Panc1 (cell line): ENCODE results near the gene FILIP1L. TPM values are rescaled to one million over a fixed set of nuclear protein-coding genes. Genes with fewer than 3 reads are reported as not detected.

Source experiments
- ATAC-seq: fragments of 200-7000 bp; cut with Tn5 transposase; 2 replicates; pipeline ENCODE4 v1.9.1; 2020; ENCODE audit warnings: mild to moderate bottlenecking, moderate library complexity
- Bru-seq: library from RNA; stranded (reverse); fragments of 400-500 nt; gene quantifications from one replicate; lab custom pipeline; 2021; lab: Mats Ljungman, UMichigan
- BruChase-seq, 2 experiments: library from RNA; stranded (reverse); fragments of 400-500 nt; gene quantifications; one replicate each; lab custom pipeline; 2021; lab: Mats Ljungman, UMichigan
- BruUV-seq: library from RNA; stranded (reverse); fragments of 400-500 nt; replicated peaks from 2 replicates; lab custom pipeline; 2021; lab: Mats Ljungman, UMichigan
- CTCF ChIA-PET: fragments of 300-600 bp; sonication (Branson Sonifier 250); formaldehyde crosslinking; loops from one replicate; lab custom pipeline; 2022; ENCODE audit warnings: antibody characterized with exemption; lab: Charles Lee
- POLR2A ChIA-PET: fragments of 300-600 bp; sonication (Branson Sonifier 250); formaldehyde crosslinking; loops from one replicate; lab custom pipeline; 2022; ENCODE audit warnings: antibody characterized with exemption; lab: Charles Lee
- DNase-seq: peaks from one replicate; pipeline ENCODE4 v3.0.0-alpha.2; 2010; ENCODE audit warnings: low read depth, low spot score
- H3K27ac ChIP-seq: 2 replicates; pipeline ENCODE4 v1.5.1; 2011; ENCODE audit warnings: mild to moderate bottlenecking, low read length, inconsistent platforms
- H3K27me3 ChIP-seq: fragments of 200-500 bp; sonication (Bioruptor generic); 2 replicates; pipeline ENCODE4 v1.6.0; 2014; ENCODE audit warnings: low read length, inconsistent platforms; ENCODE audit not compliant: control insufficient read depth, insufficient read depth
- H3K36me3 ChIP-seq: fragments of 200-500 bp; sonication (Bioruptor generic); 2 replicates; pipeline ENCODE4 v1.5.1; 2014; ENCODE audit warnings: inconsistent platforms, mild to moderate bottlenecking, low read length, moderate library complexity; ENCODE audit not compliant: control insufficient read depth, insufficient read depth
- H3K4me1 ChIP-seq: 2 replicates; pipeline ENCODE4 v1.5.1; 2011; ENCODE audit warnings: inconsistent platforms, mild to moderate bottlenecking, low read length, moderate library complexity; ENCODE audit not compliant: control insufficient read depth, insufficient read depth
- H3K4me3 ChIP-seq, 2 experiments: 2 replicates each; pipeline ENCODE4 v1.5.1; 2011 to 2012; ENCODE audit warnings: low read depth in 2 of 2, low read length in 2 of 2, mild to moderate bottlenecking in 2 of 2, inconsistent platforms in 1 of 2, moderate library complexity in 1 of 2
- H3K9me3 ChIP-seq: fragments of 200-500 bp; sonication (Bioruptor generic); 2 replicates; pipeline ENCODE4 v1.5.1; 2014; ENCODE audit warnings: low read depth, mild to moderate bottlenecking, inconsistent platforms, low read length, moderate library complexity; ENCODE audit not compliant: control insufficient read depth, insufficient read depth
- POLR2AphosphoS5 ChIP-seq: IDR thresholded peaks from 2 replicates; pipeline ENCODE4 v1.6.1; 2012; ENCODE audit warnings: mild to moderate bottlenecking, low read depth, low read length, moderate library complexity
- SIN3A ChIP-seq: IDR thresholded peaks from 2 replicates; pipeline ENCODE4 v1.6.1; 2012; ENCODE audit warnings: low read depth, mild to moderate bottlenecking, low read length, moderate library complexity, borderline replicate concordance; ENCODE audit not compliant: insufficient read depth
- TCF7L2 ChIP-seq: IDR thresholded peaks from 2 replicates; pipeline ENCODE4 v1.6.1; 2011; ENCODE audit warnings: mild to moderate bottlenecking, low read depth, low read length, inconsistent platforms
- in situ Hi-C: cut with HindIII; loops from 2 replicates; pipeline ENCODE4 v1.10.0; 2016; ENCODE audit warnings: low sequenced_read_pairs, low pct_unique_long_range_greater_than_20kb
- intact Hi-C: fragments of 100-400 bp; cut with micrococcal nuclease; formaldehyde crosslinking; loops from one replicate; pipeline ENCODE4 v1.10.0; 2022; ENCODE audit not compliant: unreplicated experiment
- long read RNA-seq: library from polyadenylated mRNA; unstranded; transcript quantifications from one replicate; pipeline ENCODE4 v2.0.0, GENCODE V29; 2021; ENCODE audit not compliant: unreplicated experiment
- polyA plus RNA-seq: library from polyadenylated mRNA; unstranded; fragments of >200 nt; gene quantifications from one replicate; pipeline ENCODE4 v1.2.1, GENCODE V29; 2012; ENCODE audit warnings: missing spikeins; ENCODE audit not compliant: insufficient read length
- total RNA-seq: library from RNA; stranded (reverse); gene quantifications from one replicate; pipeline ENCODE4 v1.2.1, GENCODE V29; 2021; ENCODE audit not compliant: unreplicated experiment
- TF ChIP-seq, protein P1 (sequence below): fragments of 450-650 bp; IDR thresholded peaks from 2 replicates; pipeline ENCODE4 v1.5.1; 2017; ENCODE audit warnings: mild to moderate bottlenecking
- TF ChIP-seq, protein P2 (sequence below), 2 experiments: IDR thresholded peaks; 2 replicates each; pipeline ENCODE4 v1.6.1; 2011 to 2012; ENCODE audit warnings: low read depth in 2 of 2, control low read depth in 1 of 2, low read length in 1 of 2, mild to moderate bottlenecking in 1 of 2, moderate library complexity in 1 of 2; ENCODE audit not compliant: insufficient read depth in 1 of 2

Gene FILIP1L
- 3.2 TPM for total RNA-seq
- 5.7 TPM for polyA plus RNA-seq
- Bru-seq, nascent RNA = percentile 34 among the genes with signal in this experiment
- percentile 27 among the genes with signal in this experiment for BruChase-seq, experiment 1, labeled RNA remaining after a 2-hour chase
- BruChase-seq, experiment 2, labeled RNA remaining after a 6-hour chase = percentile 22 among the genes with signal in this experiment
- long read RNA-seq, transcript FILIP1L-203 (2 exons, 3,280 nt) = major isoform, 8 of 30 reads
- long read RNA-seq, partial matches to known transcripts = 0 of 30 reads
- long read RNA-seq, other reads (novel, unspliced or antisense) = 22 of 30 reads

GRCh38 chr3:100114413-100115030 is at the start of gene FILIP1L:
Gene FILIP1L, minus strand, starts transcription at chr3:100114501.
- H3K27ac ChIP-seq = no peak within 1 kb of the TSS
- H3K9me3 ChIP-seq = no peaks in the 10 kb centered on the region
- intact Hi-C loops = no loop called here
- no peaks in the 10 kb centered on the region for H3K4me1 ChIP-seq
- no peak within 1 kb of the TSS for H3K4me3 ChIP-seq
- no peak for TF ChIP-seq SIN3A
- no peak for TF ChIP-seq TCF7L2
- TF ChIP-seq, protein P1, sequence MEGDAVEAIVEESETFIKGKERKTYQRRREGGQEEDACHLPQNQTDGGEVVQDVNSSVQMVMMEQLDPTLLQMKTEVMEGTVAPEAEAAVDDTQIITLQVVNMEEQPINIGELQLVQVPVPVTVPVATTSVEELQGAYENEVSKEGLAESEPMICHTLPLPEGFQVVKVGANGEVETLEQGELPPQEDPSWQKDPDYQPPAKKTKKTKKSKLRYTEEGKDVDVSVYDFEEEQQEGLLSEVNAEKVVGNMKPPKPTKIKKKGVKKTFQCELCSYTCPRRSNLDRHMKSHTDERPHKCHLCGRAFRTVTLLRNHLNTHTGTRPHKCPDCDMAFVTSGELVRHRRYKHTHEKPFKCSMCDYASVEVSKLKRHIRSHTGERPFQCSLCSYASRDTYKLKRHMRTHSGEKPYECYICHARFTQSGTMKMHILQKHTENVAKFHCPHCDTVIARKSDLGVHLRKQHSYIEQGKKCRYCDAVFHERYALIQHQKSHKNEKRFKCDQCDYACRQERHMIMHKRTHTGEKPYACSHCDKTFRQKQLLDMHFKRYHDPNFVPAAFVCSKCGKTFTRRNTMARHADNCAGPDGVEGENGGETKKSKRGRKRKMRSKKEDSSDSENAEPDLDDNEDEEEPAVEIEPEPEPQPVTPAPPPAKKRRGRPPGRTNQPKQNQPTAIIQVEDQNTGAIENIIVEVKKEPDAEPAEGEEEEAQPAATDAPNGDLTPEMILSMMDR = no peak
- TF ChIP-seq, protein P2, sequence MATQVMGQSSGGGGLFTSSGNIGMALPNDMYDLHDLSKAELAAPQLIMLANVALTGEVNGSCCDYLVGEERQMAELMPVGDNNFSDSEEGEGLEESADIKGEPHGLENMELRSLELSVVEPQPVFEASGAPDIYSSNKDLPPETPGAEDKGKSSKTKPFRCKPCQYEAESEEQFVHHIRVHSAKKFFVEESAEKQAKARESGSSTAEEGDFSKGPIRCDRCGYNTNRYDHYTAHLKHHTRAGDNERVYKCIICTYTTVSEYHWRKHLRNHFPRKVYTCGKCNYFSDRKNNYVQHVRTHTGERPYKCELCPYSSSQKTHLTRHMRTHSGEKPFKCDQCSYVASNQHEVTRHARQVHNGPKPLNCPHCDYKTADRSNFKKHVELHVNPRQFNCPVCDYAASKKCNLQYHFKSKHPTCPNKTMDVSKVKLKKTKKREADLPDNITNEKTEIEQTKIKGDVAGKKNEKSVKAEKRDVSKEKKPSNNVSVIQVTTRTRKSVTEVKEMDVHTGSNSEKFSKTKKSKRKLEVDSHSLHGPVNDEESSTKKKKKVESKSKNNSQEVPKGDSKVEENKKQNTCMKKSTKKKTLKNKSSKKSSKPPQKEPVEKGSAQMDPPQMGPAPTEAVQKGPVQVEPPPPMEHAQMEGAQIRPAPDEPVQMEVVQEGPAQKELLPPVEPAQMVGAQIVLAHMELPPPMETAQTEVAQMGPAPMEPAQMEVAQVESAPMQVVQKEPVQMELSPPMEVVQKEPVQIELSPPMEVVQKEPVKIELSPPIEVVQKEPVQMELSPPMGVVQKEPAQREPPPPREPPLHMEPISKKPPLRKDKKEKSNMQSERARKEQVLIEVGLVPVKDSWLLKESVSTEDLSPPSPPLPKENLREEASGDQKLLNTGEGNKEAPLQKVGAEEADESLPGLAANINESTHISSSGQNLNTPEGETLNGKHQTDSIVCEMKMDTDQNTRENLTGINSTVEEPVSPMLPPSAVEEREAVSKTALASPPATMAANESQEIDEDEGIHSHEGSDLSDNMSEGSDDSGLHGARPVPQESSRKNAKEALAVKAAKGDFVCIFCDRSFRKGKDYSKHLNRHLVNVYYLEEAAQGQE (IDR thresholded peaks at IDR 0.05; ENCODE audit: insufficient read depth in 1 of 2, low read depth in 2 of 2, low read length in 1 of 2) = no peak
- no peak for TF ChIP-seq POLR2AphosphoS5
- DNase-seq = no peak
- CTCF ChIA-PET = no interaction called here
- no peaks in the 10 kb centered on the region for H3K36me3 ChIP-seq
- in situ Hi-C loops = no loop called here
- no peak for ATAC-seq
- BruUV-seq = no TSS peak
- POLR2A ChIA-PET = no interaction called here
- H3K27me3 ChIP-seq = no peaks in the 10 kb centered on the region

DNA sequence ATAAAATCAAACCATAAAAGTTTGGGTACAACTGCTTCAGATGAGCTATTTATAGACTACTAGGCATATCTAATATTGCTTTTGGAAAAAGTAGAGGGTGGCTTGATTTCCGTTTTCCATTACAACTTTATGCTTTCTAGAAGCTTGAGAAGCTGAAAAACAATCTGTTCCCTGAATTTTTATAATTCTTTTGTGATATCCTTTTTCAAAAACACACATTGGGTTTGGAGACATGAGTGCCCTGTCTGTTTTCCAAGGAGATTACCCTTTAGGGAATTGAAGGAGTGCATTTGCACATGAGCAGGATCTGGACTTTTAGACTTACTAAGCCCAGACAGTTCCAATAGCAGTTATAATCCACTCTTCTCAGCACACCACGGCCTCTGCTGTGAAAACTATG is 49.5 kb upstream of the FILIP1L start:
- DNase-seq (no peak), ATAC-seq (no peak)
- no peaks in the 10 kb centered on the region for H3K27me3 ChIP-seq
- TF ChIP-seq TCF7L2 (no peak), SIN3A (no peak)
- TF ChIP-seq, protein P2 (IDR thresholded peaks at IDR 0.05; ENCODE audit: insufficient read depth in 1 of 2, low read depth in 2 of 2, low read length in 1 of 2) = no peak
- BruUV-seq = no TSS peak
- H3K4me1 ChIP-seq = no peaks in the 10 kb centered on the region
- H3K27ac ChIP-seq = no peak overlapping the region
- no peaks in the 10 kb centered on the region for H3K36me3 ChIP-seq
- CTCF ChIA-PET = no interaction called here
- in situ Hi-C loops = no loop called here
- intact Hi-C loops = no loop called here
- POLR2A ChIA-PET = no interaction called here
- no peak overlapping the region for H3K4me3 ChIP-seq
- no peaks in the 10 kb centered on the region for H3K9me3 ChIP-seq
